T-helper 2 cell (primary cell): ENCODE results near the gene CLSTN1.
"Not testable (repeated sequence)": the region's sequence is repeated elsewhere in the genome, so short reads cannot be mapped to it uniquely, and the experiment has no call there.

Experiments
- DNase-seq, 5 experiments: peaks; one replicate each; pipeline versions ENCODE4 v3.0.0 to v3.0.0-alpha.2; 2012 to 2022

Gene CLSTN1

GRCh38 chr1:9728451-9729295 lies 95.1 kb downstream of the CLSTN1 start:
- DNase-seq = peak in 3 of 5 experiments; percentile 51 to 83 (median 59)

- no peak for DNase-seq
Observed at GRCh38 chr1:9726905-9727595, 96.7 kb downstream of the CLSTN1 start.

- no peak for DNase-seq
Observed at GRCh38 chr1:9726406-9726805, 97.4 kb downstream of the CLSTN1 start.

GRCh38 chr1:9724706-9725476 lies 98.9 kb downstream of the CLSTN1 start:
- peak; percentile 48 to 71 (median 53) for DNase-seq

GRCh38 chr1:9723926-9724325 lies 99.8 kb downstream of the CLSTN1 start:
- no peak for DNase-seq

GRCh38 chr1:9723068-9723805 lies 100.5 kb downstream of the CLSTN1 start:
- no peak for DNase-seq

- no peak for DNase-seq
Observed at GRCh38 chr1:9722378-9722749, 101.4 kb downstream of the CLSTN1 start.

- peak; percentile 57 to 74 (median 67) for DNase-seq
Observed at GRCh38 chr1:9721606-9722377, 102.0 kb downstream of the CLSTN1 start.

GRCh38 chr1:9720785-9721605 lies 102.8 kb downstream of the CLSTN1 start:
- no peak for DNase-seq

GRCh38 chr1:9719978-9720722 lies 103.6 kb downstream of the CLSTN1 start:
- DNase-seq = no peak

GRCh38 chr1:9718006-9718680 lies 105.6 kb downstream of the CLSTN1 start:
- DNase-seq = no peak

GRCh38 chr1:9717193-9718005 lies 106.4 kb downstream of the CLSTN1 start:
- peak; percentile 55 to 99 (median 82) for DNase-seq

- DNase-seq = peak in 1 of 5 experiments; percentile 56
Observed at GRCh38 chr1:9716404-9717192, 107.2 kb downstream of the CLSTN1 start.

GRCh38 chr1:9715536-9716226 lies 108.1 kb downstream of the CLSTN1 start:
- DNase-seq = peak in 3 of 5 experiments; percentile 35 to 89 (median 62)

GRCh38 chr1:9714257-9714718 lies 109.5 kb downstream of the CLSTN1 start:
- DNase-seq = peak in 1 of 5 experiments; percentile 34

- DNase-seq = not testable (repeated sequence)
Observed at GRCh38 chr1:9712767-9713166, 111.0 kb downstream of the CLSTN1 start.
